HG03064 (cell line): ENCODE measurements around the gene TTC34.
"Not testable (repeated sequence)": the region's sequence is repeated elsewhere in the genome, so short reads cannot be mapped to it uniquely, and the experiment has no call there.

Experiments
- ATAC-seq: cut with Tn5 transposase; IDR thresholded peaks from one replicate; pipeline ENCODE4 v1.9.1; 2021; ENCODE audit warnings: low read depth; ENCODE audit not compliant: unreplicated experiment

The TTC34 gene

GRCh38 chr1:2800664-2801045, 838 bp downstream of the TTC34 start:
- no peak for ATAC-seq

- ATAC-seq = no peak
Measured at GRCh38 chr1:2799811-2800663, 1.5 kb downstream of the TTC34 start.

- ATAC-seq = not testable (repeated sequence)
Measured at GRCh38 chr1:2798958-2799357, 2.5 kb downstream of the TTC34 start.

- no peak for ATAC-seq
Measured at GRCh38 chr1:2797741-2798016, 3.8 kb downstream of the TTC34 start.

GRCh38 chr1:2796890-2797740, 4.4 kb downstream of the TTC34 start:
- ATAC-seq = no peak

- ATAC-seq = no peak
Measured at GRCh38 chr1:2795926-2796325, 5.6 kb downstream of the TTC34 start.

- ATAC-seq = no peak
Measured at GRCh38 chr1:2791027-2791760, 10.3 kb downstream of the TTC34 start.

GRCh38 chr1:2789986-2790581, 11.4 kb downstream of the TTC34 start:
- no peak for ATAC-seq

GRCh38 chr1:2789164-2789985, 12.1 kb downstream of the TTC34 start:
- no peak for ATAC-seq

- ATAC-seq = no peak
Measured at GRCh38 chr1:2788506-2789163, 12.9 kb downstream of the TTC34 start.

GRCh38 chr1:2787163-2787911, 14.2 kb downstream of the TTC34 start:
- no peak for ATAC-seq

GRCh38 chr1:2786329-2787162, 14.9 kb downstream of the TTC34 start:
- ATAC-seq = no peak

GRCh38 chr1:2785631-2786328, 15.7 kb downstream of the TTC34 start:
- no peak for ATAC-seq

GRCh38 chr1:2784854-2785630, 16.5 kb downstream of the TTC34 start:
- no peak for ATAC-seq

GRCh38 chr1:2783435-2784397, 17.8 kb downstream of the TTC34 start:
- ATAC-seq = no peak

GRCh38 chr1:2783069-2783434, 18.4 kb downstream of the TTC34 start:
- ATAC-seq = no peak
